GM12891 (cell line): ENCODE measurements around the gene ZNF69.

Source experiments
- PAX5 ChIP-seq: IDR thresholded peaks from 2 replicates; pipeline ENCODE4 v1.6.1; 2011; ENCODE audit warnings: low read length, moderate library complexity, mild to moderate bottlenecking; ENCODE audit not compliant: insufficient read depth, severe bottlenecking
- POLR2A ChIP-seq: IDR thresholded peaks from 2 replicates; pipeline ENCODE4 v1.6.1; 2011; ENCODE audit warnings: low read depth, low read length, control low read depth
- POLR2AphosphoS5 ChIP-seq: IDR thresholded peaks from 2 replicates; pipeline ENCODE4 v1.6.1; 2011; ENCODE audit warnings: low read depth, low read length, control low read depth
- POU2F2 ChIP-seq: IDR thresholded peaks from 2 replicates; pipeline ENCODE4 v1.6.1; 2011; ENCODE audit warnings: low read depth, mild to moderate bottlenecking, control low read depth, low read length, moderate library complexity
- SPI1 ChIP-seq: IDR thresholded peaks from 2 replicates; pipeline ENCODE4 v1.6.1; 2011; ENCODE audit warnings: low read depth, low read length, control low read depth
- TAF1 ChIP-seq: IDR thresholded peaks from 2 replicates; pipeline ENCODE4 v1.6.1; 2011; ENCODE audit warnings: low read depth, low read length, control low read depth

DNA sequence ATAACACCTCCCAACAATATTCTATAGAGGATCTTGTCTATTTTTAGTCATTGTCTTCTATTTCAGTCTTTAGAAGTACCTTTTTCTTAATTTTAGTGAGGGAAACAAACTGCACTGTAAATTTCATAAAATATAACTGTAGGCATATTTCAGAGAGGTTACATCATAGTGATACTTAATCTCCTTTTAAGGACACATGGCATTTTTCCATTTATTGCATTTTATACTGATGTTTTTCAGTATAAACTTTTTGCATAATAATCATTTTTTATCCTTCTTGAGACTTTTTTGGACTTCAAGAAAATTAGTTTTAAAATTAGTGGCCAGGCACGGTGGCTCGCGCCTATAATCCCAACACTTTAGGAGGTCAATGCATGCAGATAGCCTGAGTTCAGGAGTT lies 43.9 kb downstream of the ZNF69 start:
- TF ChIP-seq POLR2A, result no peak
- no peak for TF ChIP-seq POLR2AphosphoS5
- TF ChIP-seq TAF1, result no peak
- TF ChIP-seq SPI1, result no peak
- TF ChIP-seq PAX5, result no peak
- no peak for TF ChIP-seq POU2F2
